ENCODE measurements around the gene CIDEA. TPM values are rescaled to one million over a fixed set of nuclear protein-coding genes. Genes with fewer than 3 reads are reported as not detected.

The CIDEA gene
- total RNA-seq, 1 experiment from 2014 or later = not detected

- no peaks in the 10 kb centered on the region for H3K79me2 ChIP-seq (ENCODE audit: low read length)
- H4K20me1 ChIP-seq (ENCODE audit: low read length) = no peaks in the 10 kb centered on the region
- H3K9ac ChIP-seq (ENCODE audit: low read length) = peak overlapping the region; percentile 60
- H3K27ac ChIP-seq (ENCODE audit: low read length) = peak overlapping the region; percentile 80
- peaks cover 5% of the 10 kb centered on the region for H3F3A ChIP-seq (ENCODE audit: low read length, unreplicated experiment)
- no peak for TF ChIP-seq EZH2 (IDR thresholded peaks at IDR 0.05; ENCODE audit: low read length, unreplicated experiment)
- no peak for TF ChIP-seq EZH2phosphoT487 (IDR thresholded peaks at IDR 0.05; ENCODE audit: borderline replicate concordance, low read length)
- TF ChIP-seq CTCF (conservative IDR thresholded peaks at IDR 0.05; ENCODE audit: low read depth, low read length) = no peak
- H3K9me2 ChIP-seq (replicated peaks; ENCODE audit: low read length) = no peaks in the 10 kb centered on the region
- H3K4me2 ChIP-seq (ENCODE audit: low read length) = peak overlapping the region; percentile 60
- peak overlapping the region; percentile 62 for H2AFZ ChIP-seq (ENCODE audit: low read length)
- POLR2A ChIA-PET (ENCODE audit: unreplicated experiment) = interaction anchor here (0.5 to 0.8 kb wide), 3 partner anchors 16 to 628 kb away, joined by 3 to 5 read pairs (median 4); no protein-coding TSS in a partner anchor
- H3K27me3 ChIP-seq (ENCODE audit: low read length) = no peaks in the 10 kb centered on the region
- CTCF ChIA-PET = interaction anchor here (1.5 kb wide), 1 partner anchor 16 kb away, joined by 7 read pairs; no protein-coding TSS in a partner anchor
- H3K9me3 ChIP-seq (ENCODE audit: low read length) = no peaks in the 10 kb centered on the region
- intact Hi-C loops (cut with micrococcal nuclease) = no loop called here
- ATAC-seq (peak; percentile 87), DNase-seq (peak; percentile 97)
- no peak overlapping the region for H3K4me3 ChIP-seq (ENCODE audit: low read length)
- no TSS peak for BruUV-seq (replicated peaks)
- no peaks in the 10 kb centered on the region for H3K36me3 ChIP-seq (ENCODE audit: low read depth, low read length)
- H3K4me1 ChIP-seq (ENCODE audit: insufficient read depth, low read length) = peaks cover 31% of the 10 kb centered on the region
These were observed 1.5 kb downstream of the CIDEA start for GRCh38 chr18:12255626-12256026.

GRCh38 chr18:12256951-12257350 is 2.8 kb downstream of the CIDEA start:
- Histone ChIP-seq H2AFZ (ENCODE audit: low read length) (no peak overlapping the region), H3K4me1 (ENCODE audit: insufficient read depth, low read length) (peaks cover 31% of the 10 kb centered on the region), H3K9me2 (replicated peaks; ENCODE audit: low read length) (no peaks in the 10 kb centered on the region), H3K27me3 (ENCODE audit: low read length) (no peaks in the 10 kb centered on the region), H3K27ac (ENCODE audit: low read length) (peak overlapping the region; percentile 80), H4K20me1 (ENCODE audit: low read length) (no peaks in the 10 kb centered on the region), H3K4me3 (ENCODE audit: low read length) (no peak overlapping the region), H3K9ac (ENCODE audit: low read length) (peak overlapping the region; percentile 26; the same call in 1 of the 2 replicates), H3K4me2 (ENCODE audit: low read length) (peak overlapping the region; percentile 4; the same call in 1 of the 2 replicates), H3K79me2 (ENCODE audit: low read length) (no peaks in the 10 kb centered on the region), H3K9me3 (ENCODE audit: low read length) (no peaks in the 10 kb centered on the region), H3F3A (ENCODE audit: low read length, unreplicated experiment) (peaks cover 5% of the 10 kb centered on the region), H3K36me3 (ENCODE audit: low read depth, low read length) (no peaks in the 10 kb centered on the region)
- BruUV-seq (replicated peaks) = no TSS peak
- intact Hi-C loops (cut with micrococcal nuclease) = no loop called here
- CTCF ChIA-PET = no interaction called here
- POLR2A ChIA-PET (ENCODE audit: unreplicated experiment) = no interaction called here
- TF ChIP-seq CTCF (conservative IDR thresholded peaks at IDR 0.05; ENCODE audit: low read depth, low read length) (no peak), EZH2phosphoT487 (IDR thresholded peaks at IDR 0.05; ENCODE audit: borderline replicate concordance, low read length) (no peak), EZH2 (IDR thresholded peaks at IDR 0.05; ENCODE audit: low read length, unreplicated experiment) (no peak)
- ATAC-seq (no peak; the same call in 1 of the 2 replicates), DNase-seq (peak; percentile 61)

GRCh38 chr18:12257996-12258718 is 4.0 kb downstream of the CIDEA start:
- H4K20me1 ChIP-seq (ENCODE audit: low read length) = no peaks in the 10 kb centered on the region
- H3K36me3 ChIP-seq (ENCODE audit: low read depth, low read length) = no peaks in the 10 kb centered on the region
- peaks cover 5% of the 10 kb centered on the region for H3F3A ChIP-seq (ENCODE audit: low read length, unreplicated experiment)
- TF ChIP-seq EZH2 (IDR thresholded peaks at IDR 0.05; ENCODE audit: low read length, unreplicated experiment) (no peak), CTCF (conservative IDR thresholded peaks at IDR 0.05; ENCODE audit: low read depth, low read length) (no peak), EZH2phosphoT487 (IDR thresholded peaks at IDR 0.05; ENCODE audit: borderline replicate concordance, low read length) (no peak)
- no peak overlapping the region for H3K4me3 ChIP-seq (ENCODE audit: low read length)
- ATAC-seq = no peak
- POLR2A ChIA-PET (ENCODE audit: unreplicated experiment) = no interaction called here
- no peaks in the 10 kb centered on the region for H3K9me3 ChIP-seq (ENCODE audit: low read length)
- no peak overlapping the region for H2AFZ ChIP-seq (ENCODE audit: low read length)
- intact Hi-C loops (cut with micrococcal nuclease) = no loop called here
- H3K9me2 ChIP-seq (replicated peaks; ENCODE audit: low read length) = no peaks in the 10 kb centered on the region
- CTCF ChIA-PET = no interaction called here
- no peak for DNase-seq
- no peaks in the 10 kb centered on the region for H3K79me2 ChIP-seq (ENCODE audit: low read length)
- H3K4me1 ChIP-seq (ENCODE audit: insufficient read depth, low read length) = peaks cover 31% of the 10 kb centered on the region
- H3K27me3 ChIP-seq (ENCODE audit: low read length) = no peaks in the 10 kb centered on the region
- H3K4me2 ChIP-seq (ENCODE audit: low read length) = no peak overlapping the region
- no peak overlapping the region for H3K9ac ChIP-seq (ENCODE audit: low read length)
- no TSS peak for BruUV-seq (replicated peaks)
- no peak overlapping the region for H3K27ac ChIP-seq (ENCODE audit: low read length)

Measured in PC-3 (cell line).